Measurements from ENCODE around the gene P2RY2.

DNA sequence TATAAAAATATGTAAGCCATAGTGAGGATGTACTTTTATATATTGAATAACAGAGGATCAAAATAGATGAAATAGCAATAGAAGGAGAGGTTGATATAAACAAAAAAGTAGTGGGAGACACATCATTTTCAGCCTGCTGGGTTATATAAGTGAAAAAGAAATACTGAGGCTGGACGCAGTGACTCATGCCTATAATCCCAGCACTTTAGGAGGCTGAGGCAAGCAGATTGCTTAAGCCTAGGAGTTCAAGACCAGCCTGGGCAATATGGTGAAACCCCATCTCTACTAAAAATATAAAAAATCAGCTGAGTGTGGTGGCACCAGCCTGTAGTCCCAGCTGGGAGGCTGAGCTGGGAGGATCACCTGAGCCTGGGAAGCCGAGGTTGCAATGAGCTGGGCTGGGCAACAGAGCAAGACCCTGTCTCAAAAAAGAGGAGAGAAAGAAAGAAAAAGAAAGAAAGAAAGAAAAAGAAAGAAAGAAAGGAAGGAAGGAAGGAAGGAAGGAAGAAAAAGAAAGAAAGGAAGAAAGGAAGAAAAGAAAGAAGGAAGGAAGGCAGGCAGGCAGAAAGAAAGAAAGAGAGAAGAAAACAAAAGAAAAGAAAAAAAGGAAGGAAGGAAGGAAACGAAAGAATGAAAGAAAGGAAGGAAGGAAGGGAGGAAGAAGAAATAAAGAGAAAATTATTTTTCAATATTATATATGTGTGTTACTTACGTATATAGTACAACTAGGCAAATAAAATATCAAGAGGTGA, 7.0 kb upstream of the P2RY2 start:
- TF ChIP-seq, protein P1, sequence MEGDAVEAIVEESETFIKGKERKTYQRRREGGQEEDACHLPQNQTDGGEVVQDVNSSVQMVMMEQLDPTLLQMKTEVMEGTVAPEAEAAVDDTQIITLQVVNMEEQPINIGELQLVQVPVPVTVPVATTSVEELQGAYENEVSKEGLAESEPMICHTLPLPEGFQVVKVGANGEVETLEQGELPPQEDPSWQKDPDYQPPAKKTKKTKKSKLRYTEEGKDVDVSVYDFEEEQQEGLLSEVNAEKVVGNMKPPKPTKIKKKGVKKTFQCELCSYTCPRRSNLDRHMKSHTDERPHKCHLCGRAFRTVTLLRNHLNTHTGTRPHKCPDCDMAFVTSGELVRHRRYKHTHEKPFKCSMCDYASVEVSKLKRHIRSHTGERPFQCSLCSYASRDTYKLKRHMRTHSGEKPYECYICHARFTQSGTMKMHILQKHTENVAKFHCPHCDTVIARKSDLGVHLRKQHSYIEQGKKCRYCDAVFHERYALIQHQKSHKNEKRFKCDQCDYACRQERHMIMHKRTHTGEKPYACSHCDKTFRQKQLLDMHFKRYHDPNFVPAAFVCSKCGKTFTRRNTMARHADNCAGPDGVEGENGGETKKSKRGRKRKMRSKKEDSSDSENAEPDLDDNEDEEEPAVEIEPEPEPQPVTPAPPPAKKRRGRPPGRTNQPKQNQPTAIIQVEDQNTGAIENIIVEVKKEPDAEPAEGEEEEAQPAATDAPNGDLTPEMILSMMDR (IDR thresholded peaks at IDR 0.05; ENCODE audit: insufficient read depth, low read depth, low read length), result no peak
- no peak for TF ChIP-seq EZH2 (IDR thresholded peaks at IDR 0.05; ENCODE audit: insufficient read depth, low read length)

Data from astrocyte (in vitro differentiated cells and primary cell).